ENCODE measurements around the gene ADAP1. TPM values are rescaled to one million over a fixed set of nuclear protein-coding genes. Genes with fewer than 3 reads are reported as not detected.
"Not testable (repeated sequence)": the region's sequence is repeated elsewhere in the genome, so short reads cannot be mapped to it uniquely, and the experiment has no call there.

ADAP1 gene, protein sequence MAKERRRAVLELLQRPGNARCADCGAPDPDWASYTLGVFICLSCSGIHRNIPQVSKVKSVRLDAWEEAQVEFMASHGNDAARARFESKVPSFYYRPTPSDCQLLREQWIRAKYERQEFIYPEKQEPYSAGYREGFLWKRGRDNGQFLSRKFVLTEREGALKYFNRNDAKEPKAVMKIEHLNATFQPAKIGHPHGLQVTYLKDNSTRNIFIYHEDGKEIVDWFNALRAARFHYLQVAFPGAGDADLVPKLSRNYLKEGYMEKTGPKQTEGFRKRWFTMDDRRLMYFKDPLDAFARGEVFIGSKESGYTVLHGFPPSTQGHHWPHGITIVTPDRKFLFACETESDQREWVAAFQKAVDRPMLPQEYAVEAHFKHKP
- total RNA-seq (6.2 TPM), polyA plus RNA-seq (9.4 TPM)
- long read RNA-seq, donor 1, result 0 reads
- long read RNA-seq, donor 2, result 0 reads
- long read RNA-seq, donor 3, partial matches to known transcripts, result 0 of 1 reads
- long read RNA-seq, donor 3, other reads (novel, unspliced or antisense), result 0 of 1 reads
- long read RNA-seq, donor 4, result 0 reads
- long read RNA-seq, donor 5, partial matches to known transcripts, result 0 of 3 reads
- long read RNA-seq, donor 5, other reads (novel, unspliced or antisense), result 0 of 3 reads
- long read RNA-seq, donor 6, partial matches to known transcripts, result 0 of 1 reads
- long read RNA-seq, donor 6, other reads (novel, unspliced or antisense), result 0 of 1 reads
- long read RNA-seq, donor 7, partial matches to known transcripts, result 0 of 1 reads
- long read RNA-seq, donor 7, other reads (novel, unspliced or antisense), result 0 of 1 reads
- long read RNA-seq, donor 8, result 0 reads
- long read RNA-seq, donor 9, result 0 reads
- long read RNA-seq, donor 10, partial matches to known transcripts, result 0 of 2 reads
- long read RNA-seq, donor 10, other reads (novel, unspliced or antisense), result 0 of 2 reads

DNA sequence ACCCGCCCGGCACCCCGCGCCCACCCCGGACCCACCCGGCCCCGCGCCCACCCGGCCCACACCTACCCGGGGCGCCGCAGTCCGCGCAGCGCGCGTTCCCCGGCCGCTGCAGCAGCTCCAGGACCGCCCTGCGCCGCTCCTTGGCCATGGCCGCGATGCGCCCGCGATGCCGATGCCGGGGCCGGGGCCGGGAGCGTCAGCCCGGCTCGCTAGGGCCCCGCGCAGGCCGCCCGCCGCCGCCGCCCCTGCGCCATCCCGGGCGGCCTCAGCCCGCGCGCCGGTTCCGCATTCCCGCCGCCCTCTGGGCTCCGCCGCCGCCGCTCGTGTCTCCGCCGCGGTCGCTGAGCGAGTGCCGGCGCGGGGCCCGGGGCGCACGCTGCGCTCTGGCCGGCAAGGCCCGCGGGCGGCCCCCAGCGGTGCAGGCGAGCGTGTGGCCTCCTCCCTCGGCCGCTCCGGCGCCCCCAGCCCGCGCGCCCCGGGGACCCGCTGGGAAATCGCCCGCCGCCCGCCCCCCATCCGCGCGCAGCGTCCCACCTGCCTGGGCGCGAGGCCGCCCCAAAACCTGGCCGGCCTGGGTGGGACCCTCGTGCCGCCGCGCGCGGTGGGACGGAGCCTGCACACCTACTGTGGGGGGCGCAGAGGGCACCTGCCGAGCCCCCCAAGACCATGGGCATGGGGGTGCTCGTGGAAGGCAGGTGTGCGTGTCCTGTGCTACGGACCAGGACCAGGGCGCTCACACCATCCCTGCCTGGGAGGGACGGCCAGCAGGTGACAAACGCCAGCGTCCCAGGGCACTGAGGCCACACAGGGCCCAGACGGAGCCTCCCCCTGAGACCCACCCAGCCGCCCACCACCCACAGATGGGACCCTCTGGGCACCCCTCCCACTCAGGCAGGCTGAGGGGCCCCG is at the start of gene ADAP1:
Gene ADAP1 (minus strand): TSS at position 351 of the 909 bp plus-strand sequence. CDS start 203 bp downstream, at position 148.
- Histone ChIP-seq H3K4me3 (ENCODE audit: low read length in 2 of 2) (peak within 1 kb of the TSS in 1 of 2 donors; percentile 44), H3K4me1 (ENCODE audit: control insufficient read depth in 2 of 2, insufficient read depth in 2 of 2, low read length in 2 of 2) (no peaks in the 10 kb centered on the region), H3K27me3 (ENCODE audit: control insufficient read depth in 2 of 2, insufficient read depth in 1 of 2, low read length in 1 of 2) (peaks cover 39 to 63% of the 10 kb centered on the region in 2 donors), H3K27ac (ENCODE audit: low read depth in 1 of 2, low read length in 1 of 2) (no peak within 1 kb of the TSS), H3K36me3 (ENCODE audit: control insufficient read depth in 2 of 2, insufficient read depth in 2 of 2, low read length in 1 of 2) (no peaks in the 10 kb centered on the region), H3K9me3 (ENCODE audit: control insufficient read depth in 2 of 2, insufficient read depth in 1 of 2, low read length in 1 of 2) (peaks cover 0 to 2% of the 10 kb centered on the region in 2 donors)
- DNase-seq (ENCODE audit: low read depth in 6 of 9, low spot score in 9 of 9), result peak in 1 of 9 donors; percentile 34
- 9% methylated on average over 115 of the region's 115 CpGs for WGBS

DNA sequence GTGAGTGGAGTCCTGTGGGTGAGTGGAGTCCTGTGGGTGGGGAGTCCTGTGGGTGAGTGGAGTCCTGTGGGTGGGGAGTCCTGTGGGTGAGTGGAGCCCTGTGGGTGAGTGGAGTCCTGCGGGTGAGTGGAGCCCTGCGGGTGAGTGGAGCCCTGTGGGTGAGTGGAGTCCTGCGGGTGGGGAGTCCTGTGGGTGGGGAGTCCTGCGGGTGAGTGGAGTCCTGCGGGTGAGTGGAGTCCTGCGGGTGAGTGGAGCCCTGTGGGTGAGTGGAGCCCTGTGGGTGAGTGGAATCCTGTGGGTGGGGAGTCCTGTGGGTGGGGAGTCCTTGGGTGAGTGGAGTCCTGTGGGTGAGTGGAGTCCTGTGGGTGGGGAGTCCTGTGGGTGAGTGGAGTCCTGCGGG is 48.0 kb upstream of the ADAP1 start:
- not testable (repeated sequence) for H3K4me3 ChIP-seq (ENCODE audit: low read length in 2 of 2); H3K4me1 ChIP-seq (ENCODE audit: control insufficient read depth in 2 of 2, insufficient read depth in 2 of 2, low read length in 2 of 2); DNase-seq (ENCODE audit: low read depth in 6 of 9, low spot score in 9 of 9); H3K27ac ChIP-seq (ENCODE audit: low read depth in 1 of 2, low read length in 1 of 2); H3K9me3 ChIP-seq (ENCODE audit: control insufficient read depth in 2 of 2, insufficient read depth in 1 of 2, low read length in 1 of 2); H3K27me3 ChIP-seq (ENCODE audit: control insufficient read depth in 2 of 2, insufficient read depth in 1 of 2, low read length in 1 of 2); H3K36me3 ChIP-seq (ENCODE audit: control insufficient read depth in 2 of 2, insufficient read depth in 2 of 2, low read length in 1 of 2)
- WGBS, result 94% methylated on average over 6 of the region's 7 CpGs

DNA sequence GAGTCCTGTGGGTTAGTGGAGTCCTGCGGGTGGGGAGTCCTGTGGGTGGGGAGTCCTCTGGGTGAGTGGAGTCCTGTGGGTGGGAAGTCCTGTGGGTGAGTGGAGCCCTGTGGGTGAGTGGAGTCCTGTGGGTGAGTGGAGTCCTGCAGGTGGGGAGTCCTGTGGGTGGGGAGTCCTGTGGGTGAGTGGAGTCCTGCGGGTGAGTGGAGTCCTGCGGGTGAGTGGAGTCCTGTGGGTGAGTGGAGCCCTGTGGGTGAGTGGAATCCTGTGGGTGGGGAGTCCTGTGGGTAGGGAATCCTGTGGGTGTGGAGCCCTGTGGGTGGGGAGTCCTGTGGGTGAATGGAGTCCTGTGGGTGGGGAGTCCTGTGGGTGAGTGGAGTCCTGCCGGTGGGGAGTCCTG is 47.5 kb upstream of the ADAP1 start:
- H3K36me3 ChIP-seq (ENCODE audit: control insufficient read depth in 2 of 2, insufficient read depth in 2 of 2, low read length in 1 of 2); H3K4me1 ChIP-seq (ENCODE audit: control insufficient read depth in 2 of 2, insufficient read depth in 2 of 2, low read length in 2 of 2); H3K27ac ChIP-seq (ENCODE audit: low read depth in 1 of 2, low read length in 1 of 2); DNase-seq (ENCODE audit: low read depth in 6 of 9, low spot score in 9 of 9); H3K27me3 ChIP-seq (ENCODE audit: control insufficient read depth in 2 of 2, insufficient read depth in 1 of 2, low read length in 1 of 2); H3K9me3 ChIP-seq (ENCODE audit: control insufficient read depth in 2 of 2, insufficient read depth in 1 of 2, low read length in 1 of 2); H3K4me3 ChIP-seq (ENCODE audit: low read length in 2 of 2): not testable (repeated sequence)
- 91% methylated on average over 4 of the region's 4 CpGs for WGBS

DNA sequence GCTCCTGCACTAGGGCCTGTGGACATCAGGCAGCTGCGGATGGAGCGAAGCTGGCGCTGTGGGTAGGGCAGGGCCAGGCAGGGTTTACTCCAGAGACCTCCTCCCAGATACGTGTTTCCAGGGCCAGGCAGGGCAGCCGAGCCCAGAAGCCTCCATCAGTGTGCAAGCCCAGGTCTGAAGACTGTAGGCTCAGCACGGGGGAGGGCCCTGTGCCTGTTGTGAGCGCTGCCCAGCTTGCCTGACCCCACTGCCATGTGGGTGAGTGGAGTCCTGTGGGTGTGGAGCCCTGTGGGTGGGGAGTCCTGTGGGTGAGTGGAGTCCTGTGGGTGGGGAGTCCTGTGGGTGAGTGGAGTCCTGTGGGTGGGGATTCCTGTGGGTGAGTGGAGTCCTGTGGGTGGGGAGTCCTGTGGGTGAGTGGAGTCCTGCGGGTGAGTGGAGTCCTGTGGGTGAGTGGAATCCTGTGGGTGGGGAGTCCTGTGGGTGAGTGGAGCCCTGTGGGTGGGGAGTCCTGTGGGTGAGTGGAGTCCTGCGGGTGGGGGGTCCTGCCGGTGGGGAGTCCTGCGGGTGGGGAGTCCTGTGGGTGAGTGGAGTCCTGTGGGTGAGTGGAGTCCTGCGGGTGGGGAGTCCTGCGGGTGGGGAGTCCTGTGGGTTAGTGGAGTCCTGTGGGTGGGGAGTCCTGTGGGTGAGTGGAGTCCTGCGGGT is 46.7 kb upstream of the ADAP1 start:
- peaks cover 0 to 12% of the 10 kb centered on the region in 2 donors for H3K36me3 ChIP-seq (ENCODE audit: control insufficient read depth in 2 of 2, insufficient read depth in 2 of 2, low read length in 1 of 2)
- not testable (repeated sequence) for H3K4me1 ChIP-seq (ENCODE audit: control insufficient read depth in 2 of 2, insufficient read depth in 2 of 2, low read length in 2 of 2); H3K4me3 ChIP-seq (ENCODE audit: low read length in 2 of 2); H3K27ac ChIP-seq (ENCODE audit: low read depth in 1 of 2, low read length in 1 of 2); H3K27me3 ChIP-seq (ENCODE audit: control insufficient read depth in 2 of 2, insufficient read depth in 1 of 2, low read length in 1 of 2); H3K9me3 ChIP-seq (ENCODE audit: control insufficient read depth in 2 of 2, insufficient read depth in 1 of 2, low read length in 1 of 2); DNase-seq (ENCODE audit: low read depth in 6 of 9, low spot score in 9 of 9)
- 96% methylated on average over 14 of the region's 14 CpGs for WGBS

DNA sequence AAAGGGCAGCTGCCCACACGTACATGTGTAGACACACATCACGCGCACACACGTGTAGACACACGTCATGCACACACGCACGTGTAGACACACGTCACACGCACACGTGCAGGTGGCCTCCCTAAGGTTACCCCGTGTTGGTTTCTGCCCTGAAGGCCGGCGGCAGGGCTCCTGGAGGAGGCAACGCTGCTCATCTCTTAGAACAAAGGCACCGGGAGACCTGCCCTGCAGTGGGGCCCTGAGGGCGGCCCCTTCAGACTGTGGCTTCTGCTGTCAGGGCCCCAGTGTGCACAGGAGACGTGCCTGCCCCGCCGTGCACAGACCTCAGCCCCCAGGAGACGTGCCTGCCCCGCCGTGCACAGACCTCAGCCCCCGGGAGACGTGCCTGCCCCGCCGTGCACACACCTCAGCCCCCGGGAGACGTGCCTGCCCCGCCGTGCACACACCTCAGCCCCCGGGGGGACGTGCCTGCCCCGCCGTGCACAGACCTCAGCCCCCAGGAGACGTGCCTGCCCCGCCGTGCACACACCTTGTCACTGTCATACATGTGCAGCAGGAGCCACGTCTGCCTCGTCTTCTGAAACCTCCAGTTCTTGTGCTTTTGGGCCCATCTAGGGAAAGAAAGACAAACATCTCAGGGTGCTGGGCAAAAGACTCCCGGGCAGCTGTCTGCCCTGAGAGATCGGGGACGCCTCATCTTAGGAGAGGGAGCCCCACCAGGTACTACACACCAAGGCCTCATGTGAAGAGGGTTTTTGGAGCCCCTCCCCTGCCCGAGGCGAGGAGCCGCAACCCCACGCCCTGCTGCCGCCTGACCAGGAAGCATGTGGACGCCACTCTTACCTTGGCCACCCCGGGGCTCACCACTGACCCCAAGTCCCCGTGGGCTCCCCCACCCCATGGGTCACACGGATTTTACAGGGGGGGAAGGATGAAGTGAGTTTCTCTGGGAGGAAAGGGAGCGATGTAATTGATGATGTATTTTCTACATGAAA is 45.8 kb upstream of the ADAP1 start:
- Histone ChIP-seq H3K27me3 (ENCODE audit: control insufficient read depth in 2 of 2, insufficient read depth in 1 of 2, low read length in 1 of 2) (no peaks in the 10 kb centered on the region), H3K4me3 (ENCODE audit: low read length in 2 of 2) (no peak overlapping the region), H3K36me3 (ENCODE audit: control insufficient read depth in 2 of 2, insufficient read depth in 2 of 2, low read length in 1 of 2) (peaks cover 0 to 12% of the 10 kb centered on the region in 2 donors), H3K9me3 (ENCODE audit: control insufficient read depth in 2 of 2, insufficient read depth in 1 of 2, low read length in 1 of 2) (no peaks in the 10 kb centered on the region), H3K4me1 (ENCODE audit: control insufficient read depth in 2 of 2, insufficient read depth in 2 of 2, low read length in 2 of 2) (no peaks in the 10 kb centered on the region), H3K27ac (ENCODE audit: low read depth in 1 of 2, low read length in 1 of 2) (no peak overlapping the region)
- DNase-seq (ENCODE audit: low read depth in 6 of 9, low spot score in 9 of 9), result no peak
- WGBS, result 95% methylated on average over 52 of the region's 52 CpGs

DNA sequence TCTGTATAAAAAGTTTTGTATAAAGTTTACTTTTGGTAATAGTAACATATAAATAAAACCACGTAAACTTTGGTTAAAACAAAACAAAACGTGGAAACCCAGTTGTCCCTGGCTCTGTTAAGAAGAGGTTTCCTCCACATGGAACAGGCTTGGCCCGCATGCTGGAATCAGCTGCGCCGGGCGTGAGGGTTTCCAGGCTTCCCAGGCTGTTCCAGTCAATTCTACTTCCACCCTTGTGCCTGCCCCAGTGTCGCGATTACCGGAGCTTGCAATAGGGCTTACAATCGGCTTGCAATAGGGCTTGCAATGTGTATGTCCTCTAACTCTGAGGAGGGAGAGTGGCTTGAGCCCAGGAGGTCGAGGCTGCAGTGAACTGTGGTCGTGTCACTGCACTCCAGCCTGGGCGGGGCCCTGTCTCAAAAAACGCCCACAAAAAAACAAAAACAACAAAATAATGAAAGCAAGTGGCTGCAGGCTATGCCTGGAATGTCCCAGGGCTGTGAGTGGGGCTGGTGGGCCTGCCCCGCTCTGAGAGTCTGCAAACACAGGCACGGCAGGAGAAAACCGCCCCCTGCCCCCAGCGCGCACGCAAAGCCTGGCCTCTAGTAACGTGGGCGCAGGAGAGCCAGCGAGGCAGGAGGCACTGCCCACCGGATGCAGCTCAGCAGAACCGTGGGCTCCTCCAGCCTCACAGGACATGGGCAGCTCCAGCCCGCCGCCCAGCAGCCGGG is 44.8 kb upstream of the ADAP1 start:
- Histone ChIP-seq H3K4me3 (ENCODE audit: low read length in 2 of 2) (no peak overlapping the region), H3K36me3 (ENCODE audit: control insufficient read depth in 2 of 2, insufficient read depth in 2 of 2, low read length in 1 of 2) (peaks cover 0 to 12% of the 10 kb centered on the region in 2 donors), H3K4me1 (ENCODE audit: control insufficient read depth in 2 of 2, insufficient read depth in 2 of 2, low read length in 2 of 2) (no peaks in the 10 kb centered on the region), H3K9me3 (ENCODE audit: control insufficient read depth in 2 of 2, insufficient read depth in 1 of 2, low read length in 1 of 2) (no peaks in the 10 kb centered on the region), H3K27ac (ENCODE audit: low read depth in 1 of 2, low read length in 1 of 2) (no peak overlapping the region), H3K27me3 (ENCODE audit: control insufficient read depth in 2 of 2, insufficient read depth in 1 of 2, low read length in 1 of 2) (no peaks in the 10 kb centered on the region)
- 95% methylated on average over 28 of the region's 28 CpGs for WGBS
- no peak for DNase-seq (ENCODE audit: low read depth in 6 of 9, low spot score in 9 of 9)

Data from thymus (tissue), 14 donors.